DND-41 (cell line): ENCODE results near the gene NOL9.

Experiments
- EZH2 ChIP-seq: IDR thresholded peaks from 3 replicates; pipeline ENCODE4 v1.6.1; 2012; ENCODE audit warnings: borderline replicate concordance, low read depth, mild to moderate bottlenecking, moderate library complexity, low read length, inconsistent platforms; ENCODE audit not compliant: severe bottlenecking
- TF ChIP-seq, protein P1 (sequence below): IDR thresholded peaks from 2 replicates; pipeline ENCODE4 v1.5.1; 2012; ENCODE audit warnings: borderline replicate concordance, low read length, moderate library complexity, mild to moderate bottlenecking; ENCODE audit not compliant: poor library complexity, severe bottlenecking; ENCODE audit errors: extremely low read depth

GRCh38 chr1:6473974-6474814 is 80.1 kb downstream of the NOL9 start:
- TF ChIP-seq, protein P1, sequence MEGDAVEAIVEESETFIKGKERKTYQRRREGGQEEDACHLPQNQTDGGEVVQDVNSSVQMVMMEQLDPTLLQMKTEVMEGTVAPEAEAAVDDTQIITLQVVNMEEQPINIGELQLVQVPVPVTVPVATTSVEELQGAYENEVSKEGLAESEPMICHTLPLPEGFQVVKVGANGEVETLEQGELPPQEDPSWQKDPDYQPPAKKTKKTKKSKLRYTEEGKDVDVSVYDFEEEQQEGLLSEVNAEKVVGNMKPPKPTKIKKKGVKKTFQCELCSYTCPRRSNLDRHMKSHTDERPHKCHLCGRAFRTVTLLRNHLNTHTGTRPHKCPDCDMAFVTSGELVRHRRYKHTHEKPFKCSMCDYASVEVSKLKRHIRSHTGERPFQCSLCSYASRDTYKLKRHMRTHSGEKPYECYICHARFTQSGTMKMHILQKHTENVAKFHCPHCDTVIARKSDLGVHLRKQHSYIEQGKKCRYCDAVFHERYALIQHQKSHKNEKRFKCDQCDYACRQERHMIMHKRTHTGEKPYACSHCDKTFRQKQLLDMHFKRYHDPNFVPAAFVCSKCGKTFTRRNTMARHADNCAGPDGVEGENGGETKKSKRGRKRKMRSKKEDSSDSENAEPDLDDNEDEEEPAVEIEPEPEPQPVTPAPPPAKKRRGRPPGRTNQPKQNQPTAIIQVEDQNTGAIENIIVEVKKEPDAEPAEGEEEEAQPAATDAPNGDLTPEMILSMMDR: no peak
- no peak for TF ChIP-seq EZH2
